Lower leg skin (tissue), 4 donors: ENCODE data around the gene CCDC186. TPM values are rescaled to one million over a fixed set of nuclear protein-coding genes. Genes with fewer than 3 reads are reported as not detected.

Experiments used
- DNase-seq, 2 donors: peaks; one replicate each; pipeline ENCODE4 v3.0.0-alpha.2; 2019; ENCODE audit warnings: low spot score in 2 of 2
- H3K4me3 ChIP-seq: fragments of 200-600 bp; sonication (generic); 2 replicates; pipeline ENCODE4 v1.5.1; 2017; ENCODE audit warnings: mild to moderate bottlenecking, low read depth; ENCODE audit not compliant: poor library complexity, severe bottlenecking
- POLR2A ChIP-seq, 2 donors: fragments of 450-650 bp; IDR thresholded peaks; one replicate each; pipeline ENCODE4 v1.6.1; 2016 to 2017; ENCODE audit warnings: antibody characterized with exemption in 2 of 2, mild to moderate bottlenecking in 1 of 2, moderate library complexity in 1 of 2
- WGBS, 2 donors: methylation state at CpG; one replicate each; pipeline ENCODE4 v1.1.5; 2018; 5-methylcytosine and 5-hydroxymethylcytosine counted together
- intact Hi-C: fragments of 100-400 bp; cut with DNase I; formaldehyde crosslinking; loops from one replicate; pipeline ENCODE4 v1.15.0; 2023; ENCODE audit warnings: low total_unique reads
- total RNA-seq, 4 donors: library from RNA; depleted of rRNA; stranded (reverse); fragments of >200 nt; gene quantifications; one replicate each; pipeline ENCODE4 v1.1.0, GENCODE V29; 2016
- TF ChIP-seq, protein P1 (sequence below), 3 donors: fragments of 450-650 bp; IDR thresholded peaks; one replicate each; pipeline ENCODE4 v1.5.1; 2016; ENCODE audit warnings: antibody characterized with exemption in 3 of 3, mild to moderate bottlenecking in 3 of 3, moderate library complexity in 2 of 3

The CCDC186 gene
- total RNA-seq, 4 donors from 2014 or later: 24.4 to 83.4 (median 33.0) TPM

DNA sequence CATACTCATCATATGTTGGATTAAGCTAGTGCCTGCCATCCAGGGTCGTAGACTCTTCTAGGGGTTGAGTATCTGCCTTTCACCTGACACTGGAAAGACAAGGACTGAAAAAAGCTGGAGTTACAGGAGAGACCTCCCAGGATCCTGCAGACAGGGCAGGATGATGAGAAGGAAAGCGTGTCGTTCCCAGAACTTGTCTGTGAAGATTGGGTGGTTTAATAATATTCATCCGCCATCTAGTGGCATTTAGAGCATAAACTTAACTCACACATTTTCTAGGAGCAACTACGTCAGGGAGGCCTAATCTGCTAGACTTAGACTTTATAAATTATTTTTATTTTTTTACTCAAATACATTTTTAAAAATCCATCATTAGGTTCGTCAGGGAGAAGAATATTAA, 70.7 kb downstream of the CCDC186 start:
- 11 to 12% methylated on average over 6 of the region's 6 CpGs for WGBS, 2 donors
- TF ChIP-seq POLR2A (IDR thresholded peaks at IDR 0.05): no peak
- TF ChIP-seq, protein P1, sequence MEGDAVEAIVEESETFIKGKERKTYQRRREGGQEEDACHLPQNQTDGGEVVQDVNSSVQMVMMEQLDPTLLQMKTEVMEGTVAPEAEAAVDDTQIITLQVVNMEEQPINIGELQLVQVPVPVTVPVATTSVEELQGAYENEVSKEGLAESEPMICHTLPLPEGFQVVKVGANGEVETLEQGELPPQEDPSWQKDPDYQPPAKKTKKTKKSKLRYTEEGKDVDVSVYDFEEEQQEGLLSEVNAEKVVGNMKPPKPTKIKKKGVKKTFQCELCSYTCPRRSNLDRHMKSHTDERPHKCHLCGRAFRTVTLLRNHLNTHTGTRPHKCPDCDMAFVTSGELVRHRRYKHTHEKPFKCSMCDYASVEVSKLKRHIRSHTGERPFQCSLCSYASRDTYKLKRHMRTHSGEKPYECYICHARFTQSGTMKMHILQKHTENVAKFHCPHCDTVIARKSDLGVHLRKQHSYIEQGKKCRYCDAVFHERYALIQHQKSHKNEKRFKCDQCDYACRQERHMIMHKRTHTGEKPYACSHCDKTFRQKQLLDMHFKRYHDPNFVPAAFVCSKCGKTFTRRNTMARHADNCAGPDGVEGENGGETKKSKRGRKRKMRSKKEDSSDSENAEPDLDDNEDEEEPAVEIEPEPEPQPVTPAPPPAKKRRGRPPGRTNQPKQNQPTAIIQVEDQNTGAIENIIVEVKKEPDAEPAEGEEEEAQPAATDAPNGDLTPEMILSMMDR (IDR thresholded peaks at IDR 0.05): no peak
- intact Hi-C loops: loop anchor here (5.0 kb wide), 2 partner anchors 306 to 396 kb away; no protein-coding TSS in a partner anchor
- no peak for DNase-seq
- H3K4me3 ChIP-seq: no peak overlapping the region

DNA sequence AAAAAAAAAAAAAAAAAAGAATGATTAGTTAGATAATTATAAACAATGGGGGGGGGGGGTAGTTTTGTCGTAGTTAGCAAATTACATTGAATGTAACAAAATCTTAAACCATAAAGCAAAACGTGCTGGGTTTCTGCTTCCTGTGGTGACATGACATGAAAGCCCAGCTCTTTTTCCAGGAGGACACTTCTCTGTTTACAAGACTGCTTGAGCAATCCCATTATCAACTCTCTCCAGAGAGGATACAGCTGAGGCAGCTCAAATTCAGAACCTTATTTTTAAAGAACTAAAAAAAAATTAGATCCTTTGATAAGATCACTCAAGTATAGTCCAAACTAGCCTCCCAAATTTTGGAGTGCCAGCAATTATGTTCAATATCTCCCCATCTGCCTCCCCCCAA, 71.7 kb downstream of the CCDC186 start:
- WGBS, 2 donors: 44 to 49% methylated on average over 2 of the region's 2 CpGs
- H3K4me3 ChIP-seq: no peak overlapping the region
- no peak for TF ChIP-seq POLR2A (IDR thresholded peaks at IDR 0.05)
- TF ChIP-seq, protein P1 (IDR thresholded peaks at IDR 0.05): no peak
- intact Hi-C loops: loop anchor here (5.0 kb wide), 2 partner anchors 305 to 395 kb away; no protein-coding TSS in a partner anchor
- no peak for DNase-seq

DNA sequence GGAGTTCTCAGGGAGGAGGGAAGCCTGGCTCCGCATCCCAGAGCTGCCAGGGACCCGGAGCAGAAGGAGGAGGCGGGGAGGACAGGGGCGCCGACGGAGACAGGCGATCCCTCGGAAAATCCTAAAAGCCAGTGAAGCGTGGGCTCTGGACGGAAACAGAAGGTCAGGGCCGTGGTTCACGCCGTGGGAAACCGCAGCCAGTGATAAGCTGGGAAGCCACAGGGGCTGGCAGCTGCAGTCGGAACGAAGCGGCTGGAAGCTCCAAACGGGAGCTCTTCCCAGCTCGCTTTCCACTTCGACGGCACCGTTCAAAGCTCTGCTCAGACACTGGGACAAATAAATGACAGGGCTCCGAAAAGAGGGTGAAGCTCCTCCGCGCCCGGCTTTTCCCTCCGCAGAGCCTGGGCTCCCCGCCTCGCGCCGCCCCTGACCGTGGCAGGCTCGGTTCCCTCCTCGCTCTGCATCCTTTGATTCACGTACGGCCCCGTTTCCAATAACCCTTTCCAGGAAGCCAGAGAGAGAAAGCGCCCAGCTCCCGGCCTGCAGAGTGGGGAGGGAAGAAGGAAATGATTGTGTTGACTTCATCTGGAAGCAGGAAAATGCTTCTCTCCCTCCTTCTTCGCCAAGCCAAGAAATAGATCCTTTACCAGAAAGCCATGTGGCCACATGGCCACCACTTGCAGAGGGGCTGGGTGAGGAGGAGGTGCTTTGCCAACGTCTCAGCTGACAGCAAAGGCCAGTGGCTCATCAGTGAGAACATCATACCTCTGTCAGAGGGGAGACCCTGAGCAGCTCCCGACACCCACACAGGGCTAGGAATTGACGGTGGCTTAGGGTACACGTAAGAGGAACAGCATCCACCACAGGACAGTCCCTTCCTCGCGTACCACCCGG, 72.9 kb downstream of the CCDC186 start:
- H3K4me3 ChIP-seq: no peak overlapping the region
- WGBS, 2 donors: 9 to 13% methylated on average over 33 to 45 of the region's 47 CpGs
- intact Hi-C loops: loop anchor here (5.0 kb wide), 2 partner anchors 304 to 394 kb away; no protein-coding TSS in a partner anchor
- TF ChIP-seq, protein P1 (IDR thresholded peaks at IDR 0.05): no peak
- no peak for TF ChIP-seq POLR2A (IDR thresholded peaks at IDR 0.05)
- no peak for DNase-seq

DNA sequence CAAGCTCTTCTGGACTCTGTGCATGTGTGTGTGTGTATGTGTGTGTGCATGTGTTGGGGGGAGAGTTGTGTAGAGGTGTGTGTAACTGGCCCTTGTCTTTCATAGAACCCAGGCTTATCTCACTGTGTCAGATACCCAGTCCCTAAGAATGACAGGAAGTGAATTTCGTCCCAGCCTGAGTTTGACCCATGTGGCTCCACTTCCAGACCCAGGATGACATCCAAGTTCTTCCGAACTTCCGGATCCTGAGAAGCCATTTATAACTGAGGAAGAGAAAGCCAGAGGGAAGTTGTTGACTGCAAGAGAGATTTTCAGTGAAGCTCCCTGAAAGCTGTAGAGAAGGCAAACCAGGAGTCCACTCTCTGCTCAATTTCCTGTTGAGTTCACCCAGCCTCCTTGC, 77.1 kb downstream of the CCDC186 start:
- no peak for DNase-seq
- 70 to 71% methylated on average over 3 of the region's 3 CpGs for WGBS, 2 donors
- H3K4me3 ChIP-seq: no peak overlapping the region
- intact Hi-C loops: no loop called here
- TF ChIP-seq, protein P1 (IDR thresholded peaks at IDR 0.05): no peak
- no peak for TF ChIP-seq POLR2A (IDR thresholded peaks at IDR 0.05)

DNA sequence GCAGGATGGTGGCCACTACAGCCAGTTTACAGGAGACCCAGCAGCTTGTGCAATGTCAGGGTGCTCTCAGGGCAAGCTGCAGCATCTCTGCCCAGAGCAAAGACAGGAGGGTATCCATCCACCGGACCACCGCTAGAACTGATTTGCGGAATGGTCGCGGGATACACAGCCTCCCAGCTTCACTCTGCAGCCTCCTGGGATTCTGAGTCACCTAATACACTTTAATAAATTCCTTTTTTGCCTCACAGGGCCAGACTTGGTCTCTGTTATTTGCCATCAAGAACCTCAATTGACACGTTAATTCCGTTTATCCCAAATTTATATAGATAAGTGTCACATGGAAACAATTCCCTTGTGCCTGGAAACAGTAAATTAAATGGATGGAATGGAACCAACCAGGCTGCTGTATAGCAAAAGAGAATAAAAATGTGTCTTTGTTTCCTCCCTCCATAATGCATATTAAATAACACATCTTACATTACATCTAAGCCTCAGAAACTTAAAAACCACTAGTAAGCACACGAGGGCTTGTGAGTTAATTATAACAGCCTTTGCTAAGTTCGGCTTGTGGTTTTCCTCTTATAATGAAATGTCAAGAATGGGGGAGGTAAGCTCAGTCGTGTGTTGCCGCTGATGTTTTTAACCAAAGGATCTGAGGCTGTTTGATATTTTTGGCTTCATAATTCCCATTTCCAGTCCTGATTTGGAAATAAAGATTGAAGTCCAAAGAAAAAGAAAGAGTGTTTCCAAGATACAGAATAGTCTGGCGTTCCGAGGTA, 78.3 kb downstream of the CCDC186 start:
- no peak for DNase-seq
- intact Hi-C loops: no loop called here
- WGBS, 2 donors: 64 to 69% methylated on average over 13 of the region's 13 CpGs
- TF ChIP-seq POLR2A (IDR thresholded peaks at IDR 0.05): no peak
- TF ChIP-seq, protein P1 (IDR thresholded peaks at IDR 0.05): no peak
- no peak overlapping the region for H3K4me3 ChIP-seq
